Stimulated activated CD4-positive, alpha-beta T cell treated with anti-CD3 and anti-CD28 coated beads, Interleukin-1b, Interleukin-23, amount 100 ng/mL, for 4 hours (primary cell): ENCODE measurements around the gene MBNL2.
"Not testable (repeated sequence)": the region's sequence is repeated elsewhere in the genome, so short reads cannot be mapped to it uniquely, and the experiment has no call there.

Experiments used
- DNase-seq, 2 donors: peaks; one replicate each; pipeline ENCODE4 v3.0.0-alpha.2; 2020; ENCODE audit warnings: low read depth in 2 of 2

MBNL2 gene

GRCh38 chr13:97348569-97349100 lies 126.5 kb downstream of the MBNL2 start:
- DNase-seq: no peak

- not testable (repeated sequence) for DNase-seq
Measured at GRCh38 chr13:97352012-97352411, 129.9 kb downstream of the MBNL2 start.

- no peak for DNase-seq
Measured at GRCh38 chr13:97352815-97353214, 130.7 kb downstream of the MBNL2 start.

GRCh38 chr13:97353927-97354675 lies 132.0 kb downstream of the MBNL2 start:
- DNase-seq: no peak

- DNase-seq: no peak
Measured at GRCh38 chr13:97354808-97355207, 132.7 kb downstream of the MBNL2 start.

GRCh38 chr13:97356592-97356991 lies 134.5 kb downstream of the MBNL2 start:
- no peak for DNase-seq

- DNase-seq: peak; percentile 5 to 36
Measured at GRCh38 chr13:97359181-97360057, 137.3 kb downstream of the MBNL2 start.

- DNase-seq: no peak
Measured at GRCh38 chr13:97360610-97361009, 138.5 kb downstream of the MBNL2 start.

- DNase-seq: no peak
Measured at GRCh38 chr13:97364031-97364430, 141.9 kb downstream of the MBNL2 start.

GRCh38 chr13:97364827-97365226 lies 142.7 kb downstream of the MBNL2 start:
- no peak for DNase-seq

GRCh38 chr13:97366172-97366688 lies 144.1 kb downstream of the MBNL2 start:
- DNase-seq: no peak

GRCh38 chr13:97367016-97367822 lies 145.1 kb downstream of the MBNL2 start:
- DNase-seq: no peak

- no peak for DNase-seq
Measured at GRCh38 chr13:97369261-97369893, 147.2 kb downstream of the MBNL2 start.

- no peak for DNase-seq
Measured at GRCh38 chr13:97371486-97372109, 149.5 kb downstream of the MBNL2 start.

GRCh38 chr13:97372936-97373335 lies 150.8 kb downstream of the MBNL2 start:
- no peak for DNase-seq

GRCh38 chr13:97373787-97374186 lies 151.7 kb downstream of the MBNL2 start:
- DNase-seq: no peak

GRCh38 chr13:97376981-97377380 lies 154.8 kb downstream of the MBNL2 start:
- DNase-seq: no peak

- DNase-seq: no peak
Measured at GRCh38 chr13:97379386-97379785, 157.3 kb downstream of the MBNL2 start.

- DNase-seq: no peak
Measured at GRCh38 chr13:97380696-97381095, 158.6 kb downstream of the MBNL2 start.

- no peak for DNase-seq
Measured at GRCh38 chr13:97381189-97381588, 159.1 kb downstream of the MBNL2 start.

- no peak for DNase-seq
Measured at GRCh38 chr13:97382276-97382675, 160.1 kb downstream of the MBNL2 start.
